ENCODE data around the gene TRIM38.

DNA sequence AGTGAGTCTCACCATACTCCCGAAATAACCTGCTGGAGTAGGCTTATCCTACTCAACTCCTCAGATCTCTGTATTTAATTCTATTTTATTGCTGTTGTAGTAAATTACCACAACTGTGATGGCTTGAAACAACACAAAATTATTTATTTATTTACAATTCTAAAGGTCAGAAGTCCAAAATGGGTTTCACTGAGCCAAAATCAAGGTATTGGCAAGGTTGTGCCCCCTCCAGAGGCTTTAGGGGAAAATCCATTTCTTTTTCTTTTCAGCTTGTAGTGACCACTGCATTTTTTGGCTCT is 31.2 kb upstream of the TRIM38 start:
- TF ChIP-seq, protein P1, sequence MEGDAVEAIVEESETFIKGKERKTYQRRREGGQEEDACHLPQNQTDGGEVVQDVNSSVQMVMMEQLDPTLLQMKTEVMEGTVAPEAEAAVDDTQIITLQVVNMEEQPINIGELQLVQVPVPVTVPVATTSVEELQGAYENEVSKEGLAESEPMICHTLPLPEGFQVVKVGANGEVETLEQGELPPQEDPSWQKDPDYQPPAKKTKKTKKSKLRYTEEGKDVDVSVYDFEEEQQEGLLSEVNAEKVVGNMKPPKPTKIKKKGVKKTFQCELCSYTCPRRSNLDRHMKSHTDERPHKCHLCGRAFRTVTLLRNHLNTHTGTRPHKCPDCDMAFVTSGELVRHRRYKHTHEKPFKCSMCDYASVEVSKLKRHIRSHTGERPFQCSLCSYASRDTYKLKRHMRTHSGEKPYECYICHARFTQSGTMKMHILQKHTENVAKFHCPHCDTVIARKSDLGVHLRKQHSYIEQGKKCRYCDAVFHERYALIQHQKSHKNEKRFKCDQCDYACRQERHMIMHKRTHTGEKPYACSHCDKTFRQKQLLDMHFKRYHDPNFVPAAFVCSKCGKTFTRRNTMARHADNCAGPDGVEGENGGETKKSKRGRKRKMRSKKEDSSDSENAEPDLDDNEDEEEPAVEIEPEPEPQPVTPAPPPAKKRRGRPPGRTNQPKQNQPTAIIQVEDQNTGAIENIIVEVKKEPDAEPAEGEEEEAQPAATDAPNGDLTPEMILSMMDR (IDR thresholded peaks at IDR 0.05; ENCODE audit: poor library complexity): no peak
- TF ChIP-seq EZH2 (IDR thresholded peaks at IDR 0.05; ENCODE audit: borderline replicate concordance): no peak
- no peak for TF ChIP-seq EZH2phosphoT487 (IDR thresholded peaks at IDR 0.05; ENCODE audit: low read depth, severe bottlenecking, unreplicated experiment)
